ENCODE data around the gene ZSCAN22. TPM values are rescaled to one million over a fixed set of nuclear protein-coding genes. Genes with fewer than 3 reads are reported as not detected.
A peak's percentile ranks its signal among the peaks of the same experiment; 100 is the strongest.

ZSCAN22 gene
- polyA plus RNA-seq, 1 experiment: 2.6 TPM

DNA sequence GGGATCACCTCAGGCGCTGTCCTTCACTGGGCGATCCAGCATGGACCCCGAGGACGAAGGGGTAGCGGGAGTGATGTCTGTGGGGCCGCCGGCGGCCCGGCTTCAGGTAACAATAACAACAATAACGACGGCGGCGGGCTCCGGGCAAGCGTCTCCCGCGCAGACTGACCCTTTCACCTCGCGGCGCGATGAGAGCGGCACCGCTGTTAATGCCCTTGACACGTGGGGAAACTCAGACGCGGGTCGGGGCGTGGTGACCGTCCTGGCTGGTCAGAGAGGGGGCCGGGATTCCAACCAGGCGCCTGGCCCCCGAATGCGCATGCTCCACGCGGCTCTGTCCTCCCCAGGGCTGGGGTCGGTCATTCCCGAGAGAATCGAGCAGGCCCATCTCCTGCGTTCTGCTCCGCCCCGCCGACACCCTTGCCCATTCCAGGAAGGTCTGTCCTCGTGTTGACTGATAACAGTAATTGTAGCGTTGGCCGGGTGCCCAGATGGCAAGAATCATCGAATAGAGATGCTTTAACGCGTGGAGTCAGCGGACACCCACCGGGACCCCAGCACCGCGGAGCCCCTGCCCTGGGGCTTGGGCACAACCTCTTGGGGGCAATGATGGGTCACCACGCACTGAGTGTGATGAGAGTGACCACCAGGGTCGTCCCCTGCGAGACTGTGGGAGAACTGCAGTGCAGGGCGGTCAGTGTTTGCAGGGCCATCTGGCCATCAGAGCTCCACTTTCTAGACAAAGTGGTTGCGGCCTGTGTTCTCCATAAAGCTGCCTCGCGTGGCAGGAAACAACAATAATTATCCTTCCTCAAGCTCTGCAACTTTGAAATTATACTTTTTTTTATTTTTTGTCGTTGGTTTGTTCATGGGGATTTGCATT lies 47.5 kb upstream of the ZSCAN22 start:
- Histone ChIP-seq H3K27ac (ENCODE audit: low read depth, low read length) (peak overlapping the region; percentile 87), H3K27me3 (ENCODE audit: control insufficient read depth, insufficient read depth, low read length) (no peaks in the 10 kb centered on the region), H3K9me3 (ENCODE audit: control insufficient read depth, insufficient read depth, low read length) (peaks cover 65% of the 10 kb centered on the region), H3K4me3 (ENCODE audit: low read depth, low read length) (peak overlapping the region; percentile 92)
- TF ChIP-seq, protein P1, sequence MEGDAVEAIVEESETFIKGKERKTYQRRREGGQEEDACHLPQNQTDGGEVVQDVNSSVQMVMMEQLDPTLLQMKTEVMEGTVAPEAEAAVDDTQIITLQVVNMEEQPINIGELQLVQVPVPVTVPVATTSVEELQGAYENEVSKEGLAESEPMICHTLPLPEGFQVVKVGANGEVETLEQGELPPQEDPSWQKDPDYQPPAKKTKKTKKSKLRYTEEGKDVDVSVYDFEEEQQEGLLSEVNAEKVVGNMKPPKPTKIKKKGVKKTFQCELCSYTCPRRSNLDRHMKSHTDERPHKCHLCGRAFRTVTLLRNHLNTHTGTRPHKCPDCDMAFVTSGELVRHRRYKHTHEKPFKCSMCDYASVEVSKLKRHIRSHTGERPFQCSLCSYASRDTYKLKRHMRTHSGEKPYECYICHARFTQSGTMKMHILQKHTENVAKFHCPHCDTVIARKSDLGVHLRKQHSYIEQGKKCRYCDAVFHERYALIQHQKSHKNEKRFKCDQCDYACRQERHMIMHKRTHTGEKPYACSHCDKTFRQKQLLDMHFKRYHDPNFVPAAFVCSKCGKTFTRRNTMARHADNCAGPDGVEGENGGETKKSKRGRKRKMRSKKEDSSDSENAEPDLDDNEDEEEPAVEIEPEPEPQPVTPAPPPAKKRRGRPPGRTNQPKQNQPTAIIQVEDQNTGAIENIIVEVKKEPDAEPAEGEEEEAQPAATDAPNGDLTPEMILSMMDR (IDR thresholded peaks at IDR 0.05; ENCODE audit: low read depth, low read length): no peak
- ChIA-PET POLR2A (interaction anchor here (0.6 to 1.5 kb wide), 6 partner anchors 21 to 280 kb away, joined by 3 to 5 read pairs (median 3); partner anchors contain the start of genes ERVK3-1, ZBTB45, ZNF544 and ZNF606), CTCF (interaction anchor here (0.6 kb wide), 1 partner anchor 9 kb away, joined by 3 read pairs; no protein-coding TSS in a partner anchor)
- peak; percentile 18 for DNase-seq (ENCODE audit: low read depth, low spot score)

DNA sequence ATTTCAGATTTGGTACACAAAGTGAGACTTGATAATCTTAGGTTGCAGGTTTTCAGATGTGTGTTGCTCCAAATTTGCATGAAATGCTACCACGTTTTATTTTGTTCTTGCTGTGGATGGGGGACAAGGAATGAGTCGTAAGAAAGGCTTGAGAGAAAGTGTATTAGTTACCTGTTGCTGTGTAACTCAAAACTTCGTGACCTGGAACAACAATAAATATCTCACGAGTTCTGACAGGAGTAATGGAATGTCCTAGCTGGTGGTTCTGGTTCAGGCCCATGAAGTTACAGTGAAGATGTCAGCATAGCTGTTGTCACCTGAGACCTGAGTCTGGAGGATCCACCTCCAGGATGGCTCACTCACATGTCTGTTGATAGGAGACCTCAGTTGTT lies 46.9 kb upstream of the ZSCAN22 start:
- TF ChIP-seq, protein P1 (IDR thresholded peaks at IDR 0.05; ENCODE audit: low read depth, low read length): no peak
- DNase-seq (ENCODE audit: low read depth, low spot score): no peak
- H3K9me3 ChIP-seq (ENCODE audit: control insufficient read depth, insufficient read depth, low read length): peaks cover 68% of the 10 kb centered on the region
- ChIA-PET POLR2A (no interaction called here), CTCF (interaction anchor here (0.6 kb wide), 1 partner anchor 8 kb away, joined by 3 read pairs; no protein-coding TSS in a partner anchor)
- no peak overlapping the region for H3K27ac ChIP-seq (ENCODE audit: low read depth, low read length)
- H3K4me3 ChIP-seq (ENCODE audit: low read depth, low read length): peak overlapping the region; percentile 92
- no peaks in the 10 kb centered on the region for H3K27me3 ChIP-seq (ENCODE audit: control insufficient read depth, insufficient read depth, low read length)

DNA sequence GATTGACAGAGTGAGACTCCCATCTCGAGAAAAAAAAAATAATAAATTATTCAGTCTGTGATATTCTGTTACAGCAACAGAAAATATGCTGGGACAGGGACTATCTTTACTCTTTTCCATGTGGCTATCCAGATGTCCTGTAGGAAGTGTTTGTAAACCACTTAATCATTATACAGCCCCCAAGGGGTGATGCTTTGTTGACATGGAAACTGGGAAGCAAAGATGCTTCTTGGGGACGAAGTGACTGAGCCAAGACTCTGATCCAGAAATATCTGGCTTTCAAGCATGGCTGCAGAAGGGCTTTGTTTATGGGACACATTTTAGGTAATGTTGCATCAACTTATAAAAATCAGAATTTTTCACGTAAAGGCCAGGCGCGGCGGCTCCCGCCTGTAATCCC lies 42.6 kb upstream of the ZSCAN22 start:
- ChIA-PET POLR2A (no interaction called here), CTCF (no interaction called here)
- H3K27me3 ChIP-seq (ENCODE audit: control insufficient read depth, insufficient read depth, low read length): no peaks in the 10 kb centered on the region
- no peak overlapping the region for H3K27ac ChIP-seq (ENCODE audit: low read depth, low read length)
- H3K4me3 ChIP-seq (ENCODE audit: low read depth, low read length): no peak overlapping the region
- no peak for DNase-seq (ENCODE audit: low read depth, low spot score)
- TF ChIP-seq, protein P1 (IDR thresholded peaks at IDR 0.05; ENCODE audit: low read depth, low read length): no peak
- peaks cover 45% of the 10 kb centered on the region for H3K9me3 ChIP-seq (ENCODE audit: control insufficient read depth, insufficient read depth, low read length)

DNA sequence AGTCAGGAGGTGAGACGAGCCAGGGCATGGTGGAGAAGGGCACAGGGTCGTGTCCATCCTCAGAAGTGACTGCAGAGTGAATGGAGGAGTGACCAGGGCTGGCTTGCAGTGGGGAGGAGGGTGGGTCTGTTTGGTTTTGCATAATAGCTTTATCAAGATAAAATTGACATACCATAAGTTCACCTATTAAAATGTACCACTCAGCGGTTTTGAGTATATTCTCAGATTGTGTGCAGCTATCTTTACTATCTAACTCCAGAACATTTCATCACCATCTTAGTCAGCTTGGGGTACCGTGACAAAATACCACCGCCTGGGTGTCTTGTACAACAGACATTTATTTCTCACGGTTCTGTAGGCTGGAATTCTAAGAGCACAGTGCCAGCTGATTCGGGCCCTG lies 34.9 kb upstream of the ZSCAN22 start:
- TF ChIP-seq, protein P1 (IDR thresholded peaks at IDR 0.05; ENCODE audit: low read depth, low read length): no peak
- H3K4me3 ChIP-seq (ENCODE audit: low read depth, low read length): no peak overlapping the region
- no peaks in the 10 kb centered on the region for H3K27me3 ChIP-seq (ENCODE audit: control insufficient read depth, insufficient read depth, low read length)
- no peak for DNase-seq (ENCODE audit: low read depth, low spot score)
- peaks cover 78% of the 10 kb centered on the region for H3K9me3 ChIP-seq (ENCODE audit: control insufficient read depth, insufficient read depth, low read length)
- no peak overlapping the region for H3K27ac ChIP-seq (ENCODE audit: low read depth, low read length)
- ChIA-PET POLR2A (no interaction called here), CTCF (no interaction called here)

DNA sequence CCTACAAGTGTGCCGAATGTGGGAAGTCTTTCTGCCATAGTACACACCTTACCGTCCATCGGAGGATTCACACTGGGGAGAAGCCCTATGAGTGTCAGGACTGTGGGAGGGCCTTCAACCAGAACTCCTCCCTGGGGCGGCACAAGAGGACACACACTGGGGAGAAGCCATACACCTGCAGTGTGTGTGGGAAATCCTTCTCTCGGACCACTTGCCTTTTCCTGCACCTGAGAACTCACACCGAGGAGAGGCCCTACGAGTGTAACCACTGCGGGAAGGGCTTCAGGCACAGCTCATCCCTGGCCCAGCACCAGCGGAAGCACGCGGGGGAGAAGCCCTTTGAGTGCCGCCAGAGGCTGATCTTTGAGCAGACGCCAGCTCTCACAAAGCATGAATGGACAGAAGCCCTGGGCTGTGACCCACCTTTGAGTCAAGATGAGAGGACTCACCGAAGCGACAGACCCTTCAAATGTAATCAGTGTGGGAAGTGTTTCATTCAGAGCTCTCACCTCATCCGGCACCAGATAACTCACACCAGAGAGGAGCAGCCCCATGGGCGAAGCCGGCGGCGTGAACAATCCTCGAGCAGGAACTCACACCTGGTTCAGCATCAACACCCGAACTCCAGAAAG lies 31.9 kb upstream of the ZSCAN22 start:
- POLR2A ChIA-PET: no interaction called here
- no peaks in the 10 kb centered on the region for H3K27me3 ChIP-seq (ENCODE audit: control insufficient read depth, insufficient read depth, low read length)
- TF ChIP-seq, protein P1 (IDR thresholded peaks at IDR 0.05; ENCODE audit: low read depth, low read length): no peak
- no peak overlapping the region for H3K4me3 ChIP-seq (ENCODE audit: low read depth, low read length)
- no peak overlapping the region for H3K27ac ChIP-seq (ENCODE audit: low read depth, low read length)
- DNase-seq (ENCODE audit: low read depth, low spot score): no peak
- CTCF ChIA-PET: no interaction called here
- peaks cover 93% of the 10 kb centered on the region for H3K9me3 ChIP-seq (ENCODE audit: control insufficient read depth, insufficient read depth, low read length)
